Erythroblast (primary cell): Measurements from ENCODE around the gene KRTAP27-1.

Source experiments
- GATA1 ChIP-seq: IDR thresholded peaks from 2 replicates; pipeline ENCODE4 v1.6.1; 2011; ENCODE audit warnings: low read depth, mild to moderate bottlenecking, control low read depth, low read length, moderate library complexity
- POLR2A ChIP-seq: IDR thresholded peaks from 2 replicates; pipeline ENCODE4 v1.6.1; 2011; ENCODE audit warnings: mild to moderate bottlenecking, low read length

- TF ChIP-seq POLR2A = no peak
- no peak for TF ChIP-seq GATA1
Measured at GRCh38 chr21:30333736-30334135, 3.8 kb downstream of the KRTAP27-1 start.
